Prostate gland (tissue), 2 donors: ENCODE measurements around the gene RNF39.

ENCODE experiments used
- POLR2A ChIP-seq: fragments of 450-650 bp; IDR thresholded peaks from one replicate; pipeline ENCODE4 v1.6.1; 2016; ENCODE audit warnings: antibody characterized with exemption, mild to moderate bottlenecking
- TF ChIP-seq, protein P1 (sequence below), 4 experiments: fragments of 200-600 bp in 2 of 4; fragments of 450-650 bp in 2 of 4; sonication (generic) in 2 of 4; IDR thresholded peaks; 1 replicate in 3 of 4; 2 replicates in 1 of 4; pipeline ENCODE4 v1.5.1; 2016 to 2019; ENCODE audit warnings: antibody characterized with exemption in 4 of 4, mild to moderate bottlenecking in 2 of 4, moderate library complexity in 2 of 4

DNA sequence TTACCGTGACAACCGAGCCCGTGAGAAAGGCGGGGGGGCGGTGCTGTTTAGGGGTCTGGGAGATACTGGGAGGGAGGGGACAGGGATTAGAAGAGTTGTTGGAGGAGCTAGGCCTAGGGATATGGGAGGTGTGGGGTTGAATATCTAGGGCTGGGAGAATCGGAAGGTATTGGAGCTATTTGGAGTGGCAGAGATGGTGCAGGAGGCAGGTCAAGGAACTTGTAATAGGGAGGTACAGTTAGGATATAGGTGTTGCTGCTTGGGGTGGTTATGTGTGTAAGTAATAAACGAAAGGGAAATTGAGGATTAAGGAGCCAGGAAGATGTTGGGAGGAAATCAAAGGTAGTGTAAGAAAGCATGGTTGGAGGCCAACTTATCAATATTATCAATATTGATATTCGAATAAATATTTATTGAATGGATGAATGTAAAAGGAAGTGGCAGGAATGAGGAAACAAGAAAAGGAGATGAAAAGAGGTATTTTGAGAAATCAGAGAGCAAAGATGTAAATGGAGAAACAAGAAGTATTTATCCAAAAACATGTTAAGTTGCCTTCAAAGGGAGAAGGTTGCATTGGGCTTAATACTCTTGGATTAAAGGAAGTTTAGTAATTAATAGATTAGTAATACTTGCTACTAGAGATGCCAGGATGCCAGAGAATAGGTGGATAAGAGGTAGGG is 8.0 kb downstream of the RNF39 start:
- TF ChIP-seq, protein P1, sequence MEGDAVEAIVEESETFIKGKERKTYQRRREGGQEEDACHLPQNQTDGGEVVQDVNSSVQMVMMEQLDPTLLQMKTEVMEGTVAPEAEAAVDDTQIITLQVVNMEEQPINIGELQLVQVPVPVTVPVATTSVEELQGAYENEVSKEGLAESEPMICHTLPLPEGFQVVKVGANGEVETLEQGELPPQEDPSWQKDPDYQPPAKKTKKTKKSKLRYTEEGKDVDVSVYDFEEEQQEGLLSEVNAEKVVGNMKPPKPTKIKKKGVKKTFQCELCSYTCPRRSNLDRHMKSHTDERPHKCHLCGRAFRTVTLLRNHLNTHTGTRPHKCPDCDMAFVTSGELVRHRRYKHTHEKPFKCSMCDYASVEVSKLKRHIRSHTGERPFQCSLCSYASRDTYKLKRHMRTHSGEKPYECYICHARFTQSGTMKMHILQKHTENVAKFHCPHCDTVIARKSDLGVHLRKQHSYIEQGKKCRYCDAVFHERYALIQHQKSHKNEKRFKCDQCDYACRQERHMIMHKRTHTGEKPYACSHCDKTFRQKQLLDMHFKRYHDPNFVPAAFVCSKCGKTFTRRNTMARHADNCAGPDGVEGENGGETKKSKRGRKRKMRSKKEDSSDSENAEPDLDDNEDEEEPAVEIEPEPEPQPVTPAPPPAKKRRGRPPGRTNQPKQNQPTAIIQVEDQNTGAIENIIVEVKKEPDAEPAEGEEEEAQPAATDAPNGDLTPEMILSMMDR (IDR thresholded peaks at IDR 0.05), result no peak
- TF ChIP-seq POLR2A, result no peak
